HG02885 (cell line): Measurements from ENCODE around the gene PNN.
A peak's percentile ranks its signal among the peaks of the same experiment; 100 is the strongest.

Experiments used
- ATAC-seq: cut with Tn5 transposase; IDR thresholded peaks from one replicate; pipeline ENCODE4 v1.9.1; 2021; ENCODE audit warnings: mild to moderate bottlenecking; ENCODE audit not compliant: unreplicated experiment, poor library complexity

The PNN gene

DNA sequence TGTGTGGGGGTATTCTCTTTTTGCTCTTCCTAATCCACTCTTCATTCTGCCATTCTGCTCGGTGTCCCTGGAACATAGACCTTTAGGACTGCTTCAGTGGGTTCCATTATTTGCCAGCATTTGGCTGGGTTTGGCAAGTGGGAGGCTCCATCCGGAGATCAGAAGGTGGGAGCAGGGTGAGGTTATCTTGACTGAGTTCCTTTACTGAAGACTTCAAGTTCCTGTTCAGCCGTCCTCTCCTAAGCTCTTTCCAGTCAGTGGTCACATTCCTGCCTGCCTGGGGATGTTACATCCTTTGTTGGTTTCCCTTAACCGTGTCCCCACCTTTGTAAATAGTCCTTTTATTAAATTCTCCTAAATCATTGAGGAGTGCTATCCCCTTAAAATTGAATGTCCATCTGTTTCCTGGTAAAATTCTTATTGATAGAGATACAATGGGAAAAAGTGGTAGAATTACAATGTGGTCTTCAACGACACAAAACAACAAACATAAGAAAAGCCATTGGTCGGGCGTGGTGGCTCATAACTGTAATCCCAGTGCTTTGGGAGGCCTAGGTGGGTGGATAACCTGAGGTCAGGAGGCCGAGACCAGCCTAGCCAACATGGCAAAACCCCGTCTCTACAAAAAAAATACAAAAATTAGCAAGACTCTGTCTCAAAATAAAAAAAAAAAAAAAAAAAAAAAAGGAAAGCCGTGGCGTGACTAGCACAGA lies 53.6 kb downstream of the PNN start:
- ATAC-seq = no peak

DNA sequence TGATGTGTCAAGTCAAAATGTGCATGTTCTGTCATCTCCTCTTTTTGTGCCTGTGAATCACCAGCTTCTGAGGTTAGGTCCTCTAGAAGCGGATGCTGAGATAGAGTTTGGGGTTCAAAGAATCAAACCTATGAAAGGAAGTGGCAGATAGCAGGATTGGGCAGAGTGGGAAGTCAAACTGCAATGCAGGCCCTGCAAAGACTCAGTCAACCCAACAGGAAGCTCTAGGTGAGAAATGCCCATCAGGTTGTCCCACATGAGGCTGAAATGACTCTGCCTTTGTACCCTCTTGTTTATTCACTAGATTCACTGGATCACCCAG lies 54.1 kb downstream of the PNN start:
- peak; percentile 74 for ATAC-seq

DNA sequence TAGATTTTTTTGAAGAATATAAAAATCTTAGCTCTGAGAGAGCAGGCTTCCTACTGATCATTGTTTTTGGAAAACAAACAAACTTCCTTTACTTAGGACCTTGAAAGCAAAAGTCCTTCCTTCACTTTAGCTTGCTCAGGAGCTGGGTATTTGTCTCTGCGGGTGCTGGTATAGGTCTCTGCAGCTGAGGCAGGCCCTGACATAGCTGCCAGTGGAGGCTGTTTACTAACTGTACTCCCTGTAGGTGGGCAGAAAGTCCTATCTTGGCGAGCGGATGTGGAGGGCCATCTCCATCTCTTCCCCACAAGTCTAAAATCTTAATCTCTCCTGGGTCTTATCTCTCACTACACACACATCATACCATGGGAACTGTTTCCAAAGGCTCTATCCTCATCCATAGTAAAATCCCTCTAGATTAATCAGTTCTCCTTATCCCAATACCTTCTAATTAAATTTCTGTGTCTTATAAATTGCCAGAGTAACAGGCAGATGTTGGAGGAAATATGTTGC lies 54.6 kb downstream of the PNN start:
- no peak for ATAC-seq

- no peak for ATAC-seq
Measured at GRCh38 chr14:39230416-39231035, 55.5 kb downstream of the PNN start.

GRCh38 chr14:39231751-39232553 lies 56.9 kb downstream of the PNN start:
- peak; percentile 71 for ATAC-seq
